ENCODE measurements around the gene TDRD3.

DNA sequence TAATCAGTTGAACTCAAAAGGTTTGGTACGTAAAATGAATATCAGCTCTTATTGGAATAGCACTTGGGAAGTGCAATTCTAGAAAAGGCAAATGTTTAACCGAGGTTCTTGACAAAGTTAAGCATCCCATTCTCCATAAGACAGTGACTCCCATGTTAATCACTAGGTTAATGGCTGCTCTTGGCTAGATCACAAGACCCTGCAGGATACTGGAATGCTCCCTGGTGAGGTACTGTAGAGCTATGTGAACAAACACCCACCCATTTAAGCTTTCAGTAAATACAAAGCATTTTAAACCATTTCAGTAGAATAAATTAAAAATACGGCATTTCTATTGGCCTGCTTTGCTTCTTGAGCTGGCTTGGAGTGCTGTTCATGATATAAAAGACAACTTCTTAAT, 56.5 kb downstream of the TDRD3 start:
- TF ChIP-seq CTCF (IDR thresholded peaks at IDR 0.05; ENCODE audit: borderline replicate concordance, extremely low read depth, low read length, poor library complexity, severe bottlenecking): no peak
- TF ChIP-seq EZH2 (IDR thresholded peaks at IDR 0.05; ENCODE audit: borderline replicate concordance, low read depth, low read length, severe bottlenecking): no peak

Data from DND-41 (cell line).